Measurements from ENCODE around the gene FBXL16. TPM values are rescaled to one million over a fixed set of nuclear protein-coding genes. Genes with fewer than 3 reads are reported as not detected.

FBXL16 gene
- total and polyA plus RNA-seq, 4 donors, result under 0.01 to 0.14 TPM; not detected in 2

DNA sequence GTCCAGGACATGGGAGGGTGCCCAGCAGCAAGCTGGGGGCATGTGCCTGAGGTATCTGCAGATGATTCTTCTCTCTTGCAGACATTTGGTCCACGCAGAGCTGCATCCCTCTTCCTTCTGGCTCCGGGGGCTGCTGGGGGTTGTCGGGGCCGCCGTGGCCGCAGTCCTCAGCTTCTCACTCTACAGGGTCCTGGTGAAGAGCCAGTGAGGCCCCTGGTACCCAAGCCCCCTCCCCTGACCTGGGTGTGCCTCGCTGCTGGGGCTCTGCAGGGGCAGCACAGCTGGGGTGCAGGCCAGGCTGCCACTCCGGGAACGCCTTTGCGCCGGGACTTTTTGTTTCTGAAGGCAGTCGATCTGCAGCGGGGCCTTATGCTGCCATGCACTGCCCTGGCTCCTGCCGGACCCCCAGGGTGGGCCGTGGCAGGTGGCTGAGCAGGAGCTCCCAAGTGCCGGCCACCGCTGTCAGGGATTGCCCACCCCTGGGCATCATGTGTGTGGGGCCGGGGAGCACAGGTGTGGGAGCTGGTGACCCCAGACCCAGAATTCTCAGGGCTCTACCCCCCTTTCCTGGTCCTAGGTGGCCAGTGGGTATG is 32.1 kb downstream of the FBXL16 start:
- H3K36me3 ChIP-seq (ENCODE audit: control insufficient read depth in 4 of 4, insufficient read depth in 3 of 4, low read depth in 1 of 4, low read length in 3 of 4), result peaks cover 5 to 37% (median 19%) of the 10 kb centered on the region in 4 donors
- 96% methylated on average over 18 of the region's 18 CpGs for WGBS
- H3K27me3 ChIP-seq (ENCODE audit: control insufficient read depth in 4 of 4, insufficient read depth in 4 of 4, low read length in 3 of 4), result no peaks in the 10 kb centered on the region
- no peak overlapping the region for H3K9ac ChIP-seq (ENCODE audit: low read depth in 1 of 2, low read length in 2 of 2)
- H3K4me1 ChIP-seq (ENCODE audit: control insufficient read depth in 4 of 4, insufficient read depth in 4 of 4, low read length in 3 of 4), result peaks cover 9 to 27% (median 15%) of the 10 kb centered on the region in 4 donors
- no peak overlapping the region for H3K4me3 ChIP-seq (ENCODE audit: low read depth in 1 of 3, low read length in 3 of 3)
- TF ChIP-seq, protein P1, sequence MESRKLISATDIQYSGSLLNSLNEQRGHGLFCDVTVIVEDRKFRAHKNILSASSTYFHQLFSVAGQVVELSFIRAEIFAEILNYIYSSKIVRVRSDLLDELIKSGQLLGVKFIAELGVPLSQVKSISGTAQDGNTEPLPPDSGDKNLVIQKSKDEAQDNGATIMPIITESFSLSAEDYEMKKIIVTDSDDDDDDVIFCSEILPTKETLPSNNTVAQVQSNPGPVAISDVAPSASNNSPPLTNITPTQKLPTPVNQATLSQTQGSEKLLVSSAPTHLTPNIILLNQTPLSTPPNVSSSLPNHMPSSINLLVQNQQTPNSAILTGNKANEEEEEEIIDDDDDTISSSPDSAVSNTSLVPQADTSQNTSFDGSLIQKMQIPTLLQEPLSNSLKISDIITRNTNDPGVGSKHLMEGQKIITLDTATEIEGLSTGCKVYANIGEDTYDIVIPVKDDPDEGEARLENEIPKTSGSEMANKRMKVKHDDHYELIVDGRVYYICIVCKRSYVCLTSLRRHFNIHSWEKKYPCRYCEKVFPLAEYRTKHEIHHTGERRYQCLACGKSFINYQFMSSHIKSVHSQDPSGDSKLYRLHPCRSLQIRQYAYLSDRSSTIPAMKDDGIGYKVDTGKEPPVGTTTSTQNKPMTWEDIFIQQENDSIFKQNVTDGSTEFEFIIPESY (IDR thresholded peaks at IDR 0.05), result no peak
- no peak for TF ChIP-seq RAD21 (IDR thresholded peaks at IDR 0.05)
- TF ChIP-seq GABPA (IDR thresholded peaks at IDR 0.05 in 1 of 2, conservative IDR thresholded peaks at IDR 0.05 in 1 of 2), result no peak
- no peak for TF ChIP-seq FOXA1 (IDR thresholded peaks at IDR 0.05)
- no peak for TF ChIP-seq SP1 (IDR thresholded peaks at IDR 0.05)
- DNase-seq (ENCODE audit: low spot score), result no peak
- H3K27ac ChIP-seq (ENCODE audit: low read depth in 1 of 2, low read length in 2 of 2), result no peak overlapping the region
- no peaks in the 10 kb centered on the region for H3K9me3 ChIP-seq (ENCODE audit: control insufficient read depth in 4 of 4, low read length in 3 of 4)

DNA sequence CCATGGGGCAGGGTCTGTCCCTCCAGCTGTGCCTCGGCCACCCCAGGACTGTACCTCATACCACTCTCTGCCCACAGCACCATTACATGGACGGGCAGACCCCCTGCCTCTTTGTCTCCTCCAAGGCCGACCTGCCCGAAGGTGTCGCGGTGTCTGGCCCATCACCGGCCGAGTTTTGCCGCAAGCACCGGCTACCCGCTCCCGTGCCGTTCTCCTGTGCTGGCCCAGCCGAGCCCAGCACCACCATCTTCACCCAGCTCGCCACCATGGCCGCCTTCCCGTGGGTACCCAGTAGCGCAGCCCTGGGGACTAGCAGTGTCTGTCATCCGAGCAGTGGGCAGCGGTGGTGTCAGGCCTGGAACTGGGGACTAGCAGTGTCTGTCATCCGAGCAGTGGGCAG is 32.8 kb downstream of the FBXL16 start:
- H3K27ac ChIP-seq (ENCODE audit: low read depth in 1 of 2, low read length in 2 of 2), result no peak overlapping the region
- H3K27me3 ChIP-seq (ENCODE audit: control insufficient read depth in 4 of 4, insufficient read depth in 4 of 4, low read length in 3 of 4), result no peaks in the 10 kb centered on the region
- peaks cover 5 to 37% (median 19%) of the 10 kb centered on the region in 4 donors for H3K36me3 ChIP-seq (ENCODE audit: control insufficient read depth in 4 of 4, insufficient read depth in 3 of 4, low read depth in 1 of 4, low read length in 3 of 4)
- H3K9ac ChIP-seq (ENCODE audit: low read depth in 1 of 2, low read length in 2 of 2), result no peak overlapping the region
- no peak for DNase-seq (ENCODE audit: low spot score)
- H3K4me1 ChIP-seq (ENCODE audit: control insufficient read depth in 4 of 4, insufficient read depth in 4 of 4, low read length in 3 of 4), result peaks cover 9 to 28% (median 15%) of the 10 kb centered on the region in 4 donors
- TF ChIP-seq NR2F2 (IDR thresholded peaks at IDR 0.05), result no peak
- no peak for TF ChIP-seq RAD21 (IDR thresholded peaks at IDR 0.05)
- TF ChIP-seq JUND (IDR thresholded peaks at IDR 0.05), result no peak
- no peak for TF ChIP-seq YY1 (IDR thresholded peaks at IDR 0.05)
- no peak for TF ChIP-seq TAF1 (conservative IDR thresholded peaks at IDR 0.05)
- TF ChIP-seq, protein P1 (IDR thresholded peaks at IDR 0.05), result no peak
- TF ChIP-seq, protein P2, sequence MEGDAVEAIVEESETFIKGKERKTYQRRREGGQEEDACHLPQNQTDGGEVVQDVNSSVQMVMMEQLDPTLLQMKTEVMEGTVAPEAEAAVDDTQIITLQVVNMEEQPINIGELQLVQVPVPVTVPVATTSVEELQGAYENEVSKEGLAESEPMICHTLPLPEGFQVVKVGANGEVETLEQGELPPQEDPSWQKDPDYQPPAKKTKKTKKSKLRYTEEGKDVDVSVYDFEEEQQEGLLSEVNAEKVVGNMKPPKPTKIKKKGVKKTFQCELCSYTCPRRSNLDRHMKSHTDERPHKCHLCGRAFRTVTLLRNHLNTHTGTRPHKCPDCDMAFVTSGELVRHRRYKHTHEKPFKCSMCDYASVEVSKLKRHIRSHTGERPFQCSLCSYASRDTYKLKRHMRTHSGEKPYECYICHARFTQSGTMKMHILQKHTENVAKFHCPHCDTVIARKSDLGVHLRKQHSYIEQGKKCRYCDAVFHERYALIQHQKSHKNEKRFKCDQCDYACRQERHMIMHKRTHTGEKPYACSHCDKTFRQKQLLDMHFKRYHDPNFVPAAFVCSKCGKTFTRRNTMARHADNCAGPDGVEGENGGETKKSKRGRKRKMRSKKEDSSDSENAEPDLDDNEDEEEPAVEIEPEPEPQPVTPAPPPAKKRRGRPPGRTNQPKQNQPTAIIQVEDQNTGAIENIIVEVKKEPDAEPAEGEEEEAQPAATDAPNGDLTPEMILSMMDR (IDR thresholded peaks at IDR 0.05; ENCODE audit: low read depth, low read length, missing input control), result no peak
- TF ChIP-seq FOXA1 (IDR thresholded peaks at IDR 0.05), result no peak
- TF ChIP-seq, protein P3, sequence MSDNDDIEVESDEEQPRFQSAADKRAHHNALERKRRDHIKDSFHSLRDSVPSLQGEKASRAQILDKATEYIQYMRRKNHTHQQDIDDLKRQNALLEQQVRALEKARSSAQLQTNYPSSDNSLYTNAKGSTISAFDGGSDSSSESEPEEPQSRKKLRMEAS (IDR thresholded peaks at IDR 0.05), result no peak
- no peak for TF ChIP-seq GABPA (IDR thresholded peaks at IDR 0.05 in 1 of 2, conservative IDR thresholded peaks at IDR 0.05 in 1 of 2)
- TF ChIP-seq HNF4A (conservative IDR thresholded peaks at IDR 0.05), result no peak
- TF ChIP-seq HNF4G (IDR thresholded peaks at IDR 0.05), result no peak
- no peak for TF ChIP-seq EGR1 (IDR thresholded peaks at IDR 0.05; ENCODE audit: low read depth in 2 of 2)
- TF ChIP-seq, protein P4, sequence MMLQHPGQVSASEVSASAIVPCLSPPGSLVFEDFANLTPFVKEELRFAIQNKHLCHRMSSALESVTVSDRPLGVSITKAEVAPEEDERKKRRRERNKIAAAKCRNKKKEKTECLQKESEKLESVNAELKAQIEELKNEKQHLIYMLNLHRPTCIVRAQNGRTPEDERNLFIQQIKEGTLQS (IDR thresholded peaks at IDR 0.05), result no peak
- TF ChIP-seq, protein P5, sequence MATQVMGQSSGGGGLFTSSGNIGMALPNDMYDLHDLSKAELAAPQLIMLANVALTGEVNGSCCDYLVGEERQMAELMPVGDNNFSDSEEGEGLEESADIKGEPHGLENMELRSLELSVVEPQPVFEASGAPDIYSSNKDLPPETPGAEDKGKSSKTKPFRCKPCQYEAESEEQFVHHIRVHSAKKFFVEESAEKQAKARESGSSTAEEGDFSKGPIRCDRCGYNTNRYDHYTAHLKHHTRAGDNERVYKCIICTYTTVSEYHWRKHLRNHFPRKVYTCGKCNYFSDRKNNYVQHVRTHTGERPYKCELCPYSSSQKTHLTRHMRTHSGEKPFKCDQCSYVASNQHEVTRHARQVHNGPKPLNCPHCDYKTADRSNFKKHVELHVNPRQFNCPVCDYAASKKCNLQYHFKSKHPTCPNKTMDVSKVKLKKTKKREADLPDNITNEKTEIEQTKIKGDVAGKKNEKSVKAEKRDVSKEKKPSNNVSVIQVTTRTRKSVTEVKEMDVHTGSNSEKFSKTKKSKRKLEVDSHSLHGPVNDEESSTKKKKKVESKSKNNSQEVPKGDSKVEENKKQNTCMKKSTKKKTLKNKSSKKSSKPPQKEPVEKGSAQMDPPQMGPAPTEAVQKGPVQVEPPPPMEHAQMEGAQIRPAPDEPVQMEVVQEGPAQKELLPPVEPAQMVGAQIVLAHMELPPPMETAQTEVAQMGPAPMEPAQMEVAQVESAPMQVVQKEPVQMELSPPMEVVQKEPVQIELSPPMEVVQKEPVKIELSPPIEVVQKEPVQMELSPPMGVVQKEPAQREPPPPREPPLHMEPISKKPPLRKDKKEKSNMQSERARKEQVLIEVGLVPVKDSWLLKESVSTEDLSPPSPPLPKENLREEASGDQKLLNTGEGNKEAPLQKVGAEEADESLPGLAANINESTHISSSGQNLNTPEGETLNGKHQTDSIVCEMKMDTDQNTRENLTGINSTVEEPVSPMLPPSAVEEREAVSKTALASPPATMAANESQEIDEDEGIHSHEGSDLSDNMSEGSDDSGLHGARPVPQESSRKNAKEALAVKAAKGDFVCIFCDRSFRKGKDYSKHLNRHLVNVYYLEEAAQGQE (IDR thresholded peaks at IDR 0.05), result no peak
- TF ChIP-seq SP1 (IDR thresholded peaks at IDR 0.05), result no peak
- H3K9me3 ChIP-seq (ENCODE audit: control insufficient read depth in 4 of 4, low read length in 3 of 4), result no peaks in the 10 kb centered on the region
- 95% methylated on average over 21 of the region's 21 CpGs for WGBS
- H3K4me3 ChIP-seq (ENCODE audit: low read depth in 1 of 3, low read length in 3 of 3), result no peak overlapping the region

All from liver (tissue), 9 donors.